Measurements from ENCODE around the gene COPS7A. TPM values are rescaled to one million over a fixed set of nuclear protein-coding genes. Genes with fewer than 3 reads are reported as not detected.

COPS7A gene
- total RNA-seq, 2 donors from 2014 or later, result 20.2 to 27.7 TPM

- peaks cover 19 to 31% of the 10 kb centered on the region in 2 donors for H3K36me3 ChIP-seq (replicated peaks in 1 of 2; ENCODE audit: insufficient read depth in 1 of 2, low read depth in 2 of 2)
- TF ChIP-seq, protein P1, sequence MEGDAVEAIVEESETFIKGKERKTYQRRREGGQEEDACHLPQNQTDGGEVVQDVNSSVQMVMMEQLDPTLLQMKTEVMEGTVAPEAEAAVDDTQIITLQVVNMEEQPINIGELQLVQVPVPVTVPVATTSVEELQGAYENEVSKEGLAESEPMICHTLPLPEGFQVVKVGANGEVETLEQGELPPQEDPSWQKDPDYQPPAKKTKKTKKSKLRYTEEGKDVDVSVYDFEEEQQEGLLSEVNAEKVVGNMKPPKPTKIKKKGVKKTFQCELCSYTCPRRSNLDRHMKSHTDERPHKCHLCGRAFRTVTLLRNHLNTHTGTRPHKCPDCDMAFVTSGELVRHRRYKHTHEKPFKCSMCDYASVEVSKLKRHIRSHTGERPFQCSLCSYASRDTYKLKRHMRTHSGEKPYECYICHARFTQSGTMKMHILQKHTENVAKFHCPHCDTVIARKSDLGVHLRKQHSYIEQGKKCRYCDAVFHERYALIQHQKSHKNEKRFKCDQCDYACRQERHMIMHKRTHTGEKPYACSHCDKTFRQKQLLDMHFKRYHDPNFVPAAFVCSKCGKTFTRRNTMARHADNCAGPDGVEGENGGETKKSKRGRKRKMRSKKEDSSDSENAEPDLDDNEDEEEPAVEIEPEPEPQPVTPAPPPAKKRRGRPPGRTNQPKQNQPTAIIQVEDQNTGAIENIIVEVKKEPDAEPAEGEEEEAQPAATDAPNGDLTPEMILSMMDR (IDR thresholded peaks at IDR 0.05), result no peak
- TF ChIP-seq POLR2A (IDR thresholded peaks at IDR 0.05), result no peak
- H3K4me1 ChIP-seq, result peaks cover 21% of the 10 kb centered on the region
- H3K4me3 ChIP-seq, result no peak overlapping the region
- H3K9me3 ChIP-seq, result no peaks in the 10 kb centered on the region
- H3K27me3 ChIP-seq, result no peaks in the 10 kb centered on the region
- intact Hi-C loops (cut with DNase I), result no loop called here
- WGBS, 2 donors, result 88 to 89% methylated on average over 4 of the region's 4 CpGs
- H3K27ac ChIP-seq, result no peak overlapping the region
- DNase-seq (no peak), ATAC-seq (no peak)
Measured at GRCh38 chr12:6750506-6750905, 26.7 kb downstream of the COPS7A start.

- Histone ChIP-seq H3K27me3 (no peaks in the 10 kb centered on the region), H3K27ac (peak overlapping the region in 3 of 4 donors; percentile 95 to 98 (median 96)), H3K4me3 (no peak overlapping the region), H3K9me3 (no peaks in the 10 kb centered on the region), H3K36me3 (replicated peaks in 1 of 2; ENCODE audit: insufficient read depth in 1 of 2, low read depth in 2 of 2) (peaks cover 19 to 31% of the 10 kb centered on the region in 2 donors), H3K4me1 (peaks cover 21% of the 10 kb centered on the region)
- TF ChIP-seq, protein P1 (IDR thresholded peaks at IDR 0.05), result no peak
- no peak for TF ChIP-seq POLR2A (IDR thresholded peaks at IDR 0.05)
- 61 to 75% methylated on average over 7 of the region's 7 CpGs for WGBS, 2 donors
- ATAC-seq (no peak), DNase-seq (no peak)
- intact Hi-C loops (cut with DNase I), result no loop called here
Measured at GRCh38 chr12:6751767-6752166, 27.9 kb downstream of the COPS7A start.

DNA sequence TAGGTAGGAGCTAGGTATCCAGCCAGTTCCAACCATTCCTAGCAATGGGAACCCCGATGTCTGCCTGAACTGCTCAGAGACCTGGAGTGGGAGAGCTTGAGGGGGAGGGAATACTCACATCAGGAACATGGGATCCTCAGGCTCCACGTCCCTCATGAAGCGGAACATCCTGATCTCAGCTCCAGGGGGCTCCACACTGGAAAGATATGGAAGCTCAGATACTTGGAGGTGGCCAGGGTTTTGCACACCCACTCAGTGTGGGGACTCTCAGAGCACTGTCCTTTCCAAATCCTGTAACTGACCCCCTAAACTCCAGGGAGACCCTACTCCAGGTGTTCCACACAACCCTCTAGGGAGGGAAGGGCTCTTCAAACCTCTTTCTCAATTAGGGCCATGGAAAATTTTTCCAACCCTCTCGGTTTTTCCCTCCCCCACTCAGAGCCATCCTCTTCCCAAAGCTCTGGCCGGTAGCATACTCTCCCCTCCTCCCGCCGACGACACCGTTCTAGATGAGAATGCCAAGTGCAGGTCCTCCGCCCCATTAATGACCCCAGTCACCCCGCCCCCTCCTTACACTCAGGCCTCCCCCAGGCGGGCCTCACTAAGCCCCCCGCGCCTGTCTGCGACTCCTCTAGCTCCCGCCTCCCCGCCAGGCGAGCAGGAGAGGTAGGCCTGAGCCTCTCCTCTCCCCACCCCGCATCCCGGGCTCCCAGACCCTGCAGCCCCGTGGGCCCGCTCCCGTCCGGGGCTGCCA is 28.5 kb downstream of the COPS7A start:
- intact Hi-C loops (cut with DNase I), result no loop called here
- peaks cover 21% of the 10 kb centered on the region for H3K4me1 ChIP-seq
- peaks cover 19 to 28% of the 10 kb centered on the region in 2 donors for H3K36me3 ChIP-seq (replicated peaks in 1 of 2; ENCODE audit: insufficient read depth in 1 of 2, low read depth in 2 of 2)
- no peaks in the 10 kb centered on the region for H3K27me3 ChIP-seq
- no peak for TF ChIP-seq POLR2A (IDR thresholded peaks at IDR 0.05)
- TF ChIP-seq, protein P1 (IDR thresholded peaks at IDR 0.05), result peak in 1 of 7 experiments; percentile 9
- WGBS, 2 donors, result 1 to 4% methylated on average over 14 to 24 of the region's 24 CpGs
- H3K4me3 ChIP-seq, result peak overlapping the region; percentile 54 to 81
- H3K27ac ChIP-seq, result peak overlapping the region; percentile 95 to 98 (median 96)
- H3K9me3 ChIP-seq, result no peaks in the 10 kb centered on the region
- DNase-seq (peak in 3 of 4 donors; percentile 49 to 53 (median 52)), ATAC-seq (no peak)

- Histone ChIP-seq H3K4me1 (peaks cover 21% of the 10 kb centered on the region), H3K9me3 (no peaks in the 10 kb centered on the region), H3K27me3 (no peaks in the 10 kb centered on the region), H3K4me3 (peak within 1 kb of the TSS; percentile 54 to 81), H3K27ac (peak within 1 kb of the TSS; percentile 95 to 98 (median 96)), H3K36me3 (replicated peaks in 1 of 2; ENCODE audit: insufficient read depth in 1 of 2, low read depth in 2 of 2) (peaks cover 19 to 20% of the 10 kb centered on the region in 2 donors)
- 0% methylated on average over 19 to 62 of the region's 62 CpGs for WGBS, 2 donors
- DNase-seq (peak; percentile 98 to 99 (median 98)), ATAC-seq (peak; percentile 96)
- TF ChIP-seq POLR2A (IDR thresholded peaks at IDR 0.05), result peak; percentile 70 to 95 (median 92)
- TF ChIP-seq, protein P1 (IDR thresholded peaks at IDR 0.05), result peak in 6 of 7 experiments; percentile 90 to 99 (median 98)
- intact Hi-C loops (cut with DNase I), result no loop called here
Measured at GRCh38 chr12:6752921-6753771, 29.3 kb downstream of the COPS7A start, which contains the start of gene MLF2. TSS of gene MLF2 (minus strand) at chr12:6753141. CDS start at chr12:6752334, 807 bp downstream.

Data from body of pancreas (tissue), 4 donors.